ENCODE measurements around the gene SALL1.

SALL1 gene

DNA sequence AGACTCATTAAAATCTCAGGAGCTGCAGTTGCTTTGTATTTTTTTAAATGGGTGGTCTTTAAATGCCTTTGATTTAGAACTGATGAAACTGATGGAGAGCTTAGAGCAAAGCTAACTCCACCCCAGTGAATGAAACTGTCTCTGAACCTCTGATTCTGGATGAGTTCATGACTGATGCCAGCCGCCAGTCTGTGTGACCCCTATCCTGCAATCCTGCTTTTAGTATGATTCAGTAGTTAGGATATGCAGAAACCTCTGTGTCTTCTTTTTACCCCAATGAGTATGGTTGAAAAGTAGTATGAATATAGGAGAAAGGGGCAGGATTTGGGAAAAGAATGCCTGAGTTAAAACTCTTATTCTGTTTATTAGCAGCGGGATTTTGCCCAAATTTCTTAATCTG, 12.3 kb upstream of the SALL1 start:
- Histone ChIP-seq H3K4me2 (ENCODE audit: low read length) (no peak overlapping the region), H3K9ac (ENCODE audit: low read length) (no peak overlapping the region), H3K9me3 (ENCODE audit: insufficient read depth, low read length) (no peaks in the 10 kb centered on the region), H4K20me1 (ENCODE audit: insufficient read depth, low read length) (no peaks in the 10 kb centered on the region), H3K36me3 (replicated peaks; ENCODE audit: low read depth, low read length) (no peaks in the 10 kb centered on the region), H3K4me1 (ENCODE audit: low read length) (no peaks in the 10 kb centered on the region), H3K4me3 (ENCODE audit: low read length) (no peak overlapping the region), H2AFZ (ENCODE audit: low read depth, low read length) (no peak overlapping the region), H3K27me3 (ENCODE audit: low read depth, low read length) (peaks cover 3% of the 10 kb centered on the region; the same call in 1 of the 2 replicates), H3K27ac (ENCODE audit: low read length) (no peak overlapping the region), H3K79me2 (ENCODE audit: low read length) (no peaks in the 10 kb centered on the region)
- TF ChIP-seq, protein P1, sequence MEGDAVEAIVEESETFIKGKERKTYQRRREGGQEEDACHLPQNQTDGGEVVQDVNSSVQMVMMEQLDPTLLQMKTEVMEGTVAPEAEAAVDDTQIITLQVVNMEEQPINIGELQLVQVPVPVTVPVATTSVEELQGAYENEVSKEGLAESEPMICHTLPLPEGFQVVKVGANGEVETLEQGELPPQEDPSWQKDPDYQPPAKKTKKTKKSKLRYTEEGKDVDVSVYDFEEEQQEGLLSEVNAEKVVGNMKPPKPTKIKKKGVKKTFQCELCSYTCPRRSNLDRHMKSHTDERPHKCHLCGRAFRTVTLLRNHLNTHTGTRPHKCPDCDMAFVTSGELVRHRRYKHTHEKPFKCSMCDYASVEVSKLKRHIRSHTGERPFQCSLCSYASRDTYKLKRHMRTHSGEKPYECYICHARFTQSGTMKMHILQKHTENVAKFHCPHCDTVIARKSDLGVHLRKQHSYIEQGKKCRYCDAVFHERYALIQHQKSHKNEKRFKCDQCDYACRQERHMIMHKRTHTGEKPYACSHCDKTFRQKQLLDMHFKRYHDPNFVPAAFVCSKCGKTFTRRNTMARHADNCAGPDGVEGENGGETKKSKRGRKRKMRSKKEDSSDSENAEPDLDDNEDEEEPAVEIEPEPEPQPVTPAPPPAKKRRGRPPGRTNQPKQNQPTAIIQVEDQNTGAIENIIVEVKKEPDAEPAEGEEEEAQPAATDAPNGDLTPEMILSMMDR (IDR thresholded peaks at IDR 0.05; ENCODE audit: low read depth, low read length) = no peak
- no peak for TF ChIP-seq EZH2phosphoT487 (IDR thresholded peaks at IDR 0.05; ENCODE audit: low read depth)

DNA sequence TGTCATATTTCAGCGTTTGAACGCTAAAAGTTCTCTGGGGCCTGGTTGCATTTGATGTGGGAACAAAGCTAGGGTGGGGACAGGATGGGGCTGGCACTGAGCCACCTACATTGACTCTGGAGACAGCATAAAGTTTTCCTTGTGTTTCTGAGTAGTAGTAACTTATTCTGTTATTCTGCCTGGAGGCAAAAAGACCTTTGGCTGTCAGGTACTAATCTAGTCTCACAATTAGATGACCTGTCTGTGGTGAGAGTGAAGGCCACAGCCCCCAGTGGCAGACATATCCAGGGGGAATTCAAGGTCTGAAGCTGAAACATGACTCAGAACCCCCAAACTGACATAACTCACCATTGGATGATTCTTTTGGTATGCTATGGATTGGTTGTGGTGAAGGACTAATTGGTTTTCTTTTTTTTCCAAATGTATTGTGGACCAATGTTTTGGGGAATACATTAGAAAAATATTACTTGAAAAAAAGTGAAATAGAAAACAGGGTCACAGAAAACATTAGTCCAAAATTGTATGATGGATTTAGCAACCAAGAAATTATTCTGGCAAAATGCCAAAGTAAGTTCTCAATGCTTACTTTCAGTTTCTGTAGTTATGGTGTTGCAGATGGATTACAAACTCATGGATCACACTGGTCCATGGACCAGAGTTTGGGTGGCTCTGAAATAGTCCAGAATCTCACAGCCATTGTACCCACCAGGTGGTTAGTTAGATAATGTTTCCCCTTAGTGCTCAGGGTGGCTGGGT, 10.5 kb upstream of the SALL1 start:
- peaks cover 3% of the 10 kb centered on the region; the same call in 1 of the 2 replicates for H3K27me3 ChIP-seq (ENCODE audit: low read depth, low read length)
- H3K9ac ChIP-seq (ENCODE audit: low read length) = no peak overlapping the region
- no peaks in the 10 kb centered on the region for H3K79me2 ChIP-seq (ENCODE audit: low read length)
- TF ChIP-seq, protein P1 (IDR thresholded peaks at IDR 0.05; ENCODE audit: low read depth, low read length) = no peak
- H3K4me2 ChIP-seq (ENCODE audit: low read length) = no peak overlapping the region
- no peak overlapping the region for H2AFZ ChIP-seq (ENCODE audit: low read depth, low read length)
- no peak overlapping the region for H3K4me3 ChIP-seq (ENCODE audit: low read length)
- H3K36me3 ChIP-seq (replicated peaks; ENCODE audit: low read depth, low read length) = no peaks in the 10 kb centered on the region
- no peaks in the 10 kb centered on the region for H3K4me1 ChIP-seq (ENCODE audit: low read length)
- H4K20me1 ChIP-seq (ENCODE audit: insufficient read depth, low read length) = no peaks in the 10 kb centered on the region
- no peaks in the 10 kb centered on the region for H3K9me3 ChIP-seq (ENCODE audit: insufficient read depth, low read length)
- H3K27ac ChIP-seq (ENCODE audit: low read length) = no peak overlapping the region

DNA sequence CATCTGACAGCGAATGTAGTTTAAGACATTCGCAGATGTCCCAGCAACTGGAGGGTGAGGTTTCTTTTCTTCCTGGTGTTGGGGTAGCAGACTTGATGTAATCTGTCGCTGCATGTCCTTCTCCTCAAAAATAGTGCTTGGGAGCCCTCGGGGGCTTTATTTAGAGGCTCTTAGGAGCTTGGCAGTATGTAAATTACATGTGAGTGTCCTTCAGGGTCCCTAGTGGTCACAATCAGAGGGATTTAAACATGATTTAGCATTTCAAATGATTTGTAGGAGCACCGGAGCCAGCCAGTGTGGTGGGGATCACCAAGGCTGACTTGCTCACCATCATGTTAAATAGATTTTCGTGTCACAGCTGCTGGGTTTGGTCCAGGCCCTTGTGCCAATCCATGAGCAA, 8.8 kb upstream of the SALL1 start:
- Histone ChIP-seq H3K4me1 (ENCODE audit: low read length) (no peaks in the 10 kb centered on the region), H3K79me2 (ENCODE audit: low read length) (no peaks in the 10 kb centered on the region), H3K27me3 (ENCODE audit: low read depth, low read length) (peaks cover 3% of the 10 kb centered on the region; the same call in 1 of the 2 replicates), H3K9me3 (ENCODE audit: insufficient read depth, low read length) (no peaks in the 10 kb centered on the region), H3K36me3 (replicated peaks; ENCODE audit: low read depth, low read length) (no peaks in the 10 kb centered on the region), H3K4me2 (ENCODE audit: low read length) (no peak overlapping the region), H3K9ac (ENCODE audit: low read length) (no peak overlapping the region), H3K4me3 (ENCODE audit: low read length) (no peak overlapping the region), H3K27ac (ENCODE audit: low read length) (no peak overlapping the region), H4K20me1 (ENCODE audit: insufficient read depth, low read length) (no peaks in the 10 kb centered on the region), H2AFZ (ENCODE audit: low read depth, low read length) (no peak overlapping the region)
- TF ChIP-seq EZH2phosphoT487 (IDR thresholded peaks at IDR 0.05; ENCODE audit: low read depth) = no peak
- TF ChIP-seq, protein P1 (IDR thresholded peaks at IDR 0.05; ENCODE audit: low read depth, low read length) = no peak

DNA sequence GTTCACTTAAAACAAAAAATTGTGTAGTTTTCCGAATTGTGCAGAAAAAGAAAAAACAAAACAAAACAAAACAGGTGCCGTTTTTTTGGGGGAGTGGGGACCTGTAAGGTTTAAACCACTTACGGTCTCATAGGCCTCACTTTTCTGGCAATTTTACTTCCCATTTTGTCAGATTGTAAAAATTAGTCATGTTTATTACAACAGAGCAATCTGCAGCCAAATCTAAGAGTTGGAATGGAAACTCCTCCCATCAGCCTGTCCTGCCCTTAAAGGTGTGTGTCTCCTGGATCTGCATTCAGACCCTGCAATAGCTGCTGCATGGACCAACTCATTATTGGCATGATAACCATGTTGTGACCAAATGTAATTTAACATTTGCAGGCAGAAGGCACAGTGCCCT, 8.2 kb upstream of the SALL1 start:
- H2AFZ ChIP-seq (ENCODE audit: low read depth, low read length) = no peak overlapping the region
- no peaks in the 10 kb centered on the region for H3K36me3 ChIP-seq (replicated peaks; ENCODE audit: low read depth, low read length)
- TF ChIP-seq EZH2phosphoT487 (IDR thresholded peaks at IDR 0.05; ENCODE audit: low read depth) = no peak
- TF ChIP-seq, protein P1 (IDR thresholded peaks at IDR 0.05; ENCODE audit: low read depth, low read length) = no peak
- peaks cover 3% of the 10 kb centered on the region; the same call in 1 of the 2 replicates for H3K27me3 ChIP-seq (ENCODE audit: low read depth, low read length)
- no peaks in the 10 kb centered on the region for H3K9me3 ChIP-seq (ENCODE audit: insufficient read depth, low read length)
- no peaks in the 10 kb centered on the region for H3K4me1 ChIP-seq (ENCODE audit: low read length)
- H3K27ac ChIP-seq (ENCODE audit: low read length) = no peak overlapping the region
- H3K79me2 ChIP-seq (ENCODE audit: low read length) = no peaks in the 10 kb centered on the region
- no peaks in the 10 kb centered on the region for H4K20me1 ChIP-seq (ENCODE audit: insufficient read depth, low read length)
- H3K4me3 ChIP-seq (ENCODE audit: low read length) = no peak overlapping the region
- no peak overlapping the region for H3K9ac ChIP-seq (ENCODE audit: low read length)
- H3K4me2 ChIP-seq (ENCODE audit: low read length) = no peak overlapping the region

Data from OCI-LY3 (cell line).